ENCODE measurements around the gene DRD4. TPM values are rescaled to one million over a fixed set of nuclear protein-coding genes. Genes with fewer than 3 reads are reported as not detected.

Gene DRD4
- 0.37 and 0.40 TPM in 2 replicates for total RNA-seq (2013; cell fraction: nucleolus; rRNA removed)
- total RNA-seq (2014; rRNA removed) (not detected in 2 replicates), total RNA-seq (2014; rRNA removed; fragmentation: Illumina TruSeq; extraction: Trizol) (not detected in 2 replicates), total RNA-seq (2021) (0.24 TPM in 1 of 2 replicates, not detected in the other), polyA plus RNA-seq (2011; rRNA removed) (not detected in 2 replicates), polyA plus RNA-seq (2014; fragmentation: Illumina TruSeq; extraction: Trizol) (not detected in 2 replicates), polyA plus RNA-seq (2014; fragmentation: Nextera tagmentation; extraction: Ambion mirVana) (not detected), polyA plus RNA-seq (2014; rRNA removed) (not detected in 2 replicates), polyA plus RNA-seq (2016; fragmentation: Nextera tagmentation; extraction: Ambion mirVana) (not detected), polyA minus RNA-seq (2011; rRNA and poly(A)+ RNA removed) (not detected in 2 replicates), Bru-seq, nascent RNA (percentile 45 among the genes with signal in this experiment), BruChase-seq, experiment 1, labeled RNA remaining after a 6-hour chase (percentile 62 among the genes with signal in this experiment), BruChase-seq, experiment 2, labeled RNA remaining after a 2-hour chase (percentile 45 among the genes with signal in this experiment)
- not detected for polyA plus RNA-seq (2011; ENCODE audit: low read depth)
- not detected in 2 replicates for polyA plus RNA-seq (2011; cell fraction: cytosol; rRNA removed)
- polyA plus RNA-seq (2011; cell fraction: nucleus; rRNA removed), result 0.07 and 0.12 TPM in 2 replicates
- polyA plus RNA-seq (2012), result 0.08 and 0.26 TPM in 2 replicates
- not detected in 2 replicates for polyA minus RNA-seq (2011; cell fraction: cytosol; rRNA and poly(A)+ RNA removed)
- 0.29 TPM in 1 of 2 replicates, not detected in the other for polyA minus RNA-seq (2011; cell fraction: nucleus; rRNA and poly(A)+ RNA removed)
- long read RNA-seq, experiment 1, result 0 reads
- long read RNA-seq, experiment 2, result 0 reads

GRCh38 chr11:636511-637332, at the start of gene DRD4:
DRD4 (plus strand) TSS chr11:637269; CDS start chr11:637305, 36 bp downstream.
- in situ Hi-C loops (cut with MboI) (no loop called here), intact Hi-C loops (cut with micrococcal nuclease; ENCODE audit: unreplicated experiment) (no loop called here)
- no peaks in the 10 kb centered on the region for H3K79me2 ChIP-seq (ENCODE audit: control insufficient read depth, insufficient read depth, low read length)
- H3K4me3 ChIP-seq, result no peak within 1 kb of the TSS
- WGBS (ENCODE audit: insufficient coverage, insufficient replicate concordance, low lambda C conversion rate, missing lambda C conversion rate), result 54% methylated on average over 67 of the region's 100 CpGs
- H3K9me3 ChIP-seq (replicated peaks; ENCODE audit: control insufficient read depth, insufficient read depth, low read length), result no peaks in the 10 kb centered on the region
- H3K27me3 ChIP-seq (replicated peaks in 1 of 2; ENCODE audit: control insufficient read depth in 2 of 2, insufficient read depth in 2 of 2, low read length in 1 of 2), result peaks cover 0 to 5% of the 10 kb centered on the region in 2 experiments; a peak in 2 of 4 replicates
- POLR2A ChIA-PET, result no interaction called here
- no peak within 1 kb of the TSS for H3K27ac ChIP-seq (ENCODE audit: control insufficient read depth, insufficient read depth)
- no peak within 1 kb of the TSS for H2AFZ ChIP-seq (ENCODE audit: control insufficient read depth, low read depth, low read length)
- FAIRE-seq, result no peak
- H3K4me2 ChIP-seq (ENCODE audit: control insufficient read depth, insufficient read depth), result no peak within 1 kb of the TSS
- CTCF ChIA-PET, result no interaction called here
- no peaks in the 10 kb centered on the region for H3K4me1 ChIP-seq (ENCODE audit: control insufficient read depth, insufficient read depth, low read length)
- H3K36me3 ChIP-seq (ENCODE audit: control insufficient read depth in 2 of 2, insufficient read depth in 2 of 2, low read length in 1 of 2), result no peaks in the 10 kb centered on the region
- SMC1A ChIA-PET (ENCODE audit: uncharacterized antibody, unreplicated experiment), result no interaction called here
- DNase-seq (ENCODE audit: low read depth, low spot score), result no peak
- RAD21 ChIA-PET (ENCODE audit: unreplicated experiment), result no interaction called here
- no peaks in the 10 kb centered on the region for H4K20me1 ChIP-seq (ENCODE audit: control insufficient read depth, insufficient read depth)
- H3K9ac ChIP-seq (ENCODE audit: control insufficient read depth, insufficient read depth, low read length), result no peak within 1 kb of the TSS
- ATAC-seq, result peak; percentile 31
- TF ChIP-seq FOXM1 (IDR thresholded peaks at IDR 0.05; ENCODE audit: low read depth, low read length), result no peak
- TF ChIP-seq BACH1 (IDR thresholded peaks at IDR 0.05; ENCODE audit: borderline replicate concordance), result no peak
- no peak for TF ChIP-seq CBX5 (IDR thresholded peaks at IDR 0.05; ENCODE audit: low read depth)
- TF ChIP-seq MEF2A (IDR thresholded peaks at IDR 0.05; ENCODE audit: insufficient read depth, low read depth, low read length), result no peak
- TF ChIP-seq FOXK2 (IDR thresholded peaks at IDR 0.05), result no peak
- TF ChIP-seq ZNF217 (IDR thresholded peaks at IDR 0.05), result no peak
- TF ChIP-seq BCLAF1 (IDR thresholded peaks at IDR 0.05), result no peak
- no peak for TF ChIP-seq WRNIP1 (IDR thresholded peaks at IDR 0.05; ENCODE audit: borderline replicate concordance, low read depth, low read length)
- no peak for TF ChIP-seq BMI1 (IDR thresholded peaks at IDR 0.05; ENCODE audit: borderline replicate concordance)
- TF ChIP-seq, protein P1, sequence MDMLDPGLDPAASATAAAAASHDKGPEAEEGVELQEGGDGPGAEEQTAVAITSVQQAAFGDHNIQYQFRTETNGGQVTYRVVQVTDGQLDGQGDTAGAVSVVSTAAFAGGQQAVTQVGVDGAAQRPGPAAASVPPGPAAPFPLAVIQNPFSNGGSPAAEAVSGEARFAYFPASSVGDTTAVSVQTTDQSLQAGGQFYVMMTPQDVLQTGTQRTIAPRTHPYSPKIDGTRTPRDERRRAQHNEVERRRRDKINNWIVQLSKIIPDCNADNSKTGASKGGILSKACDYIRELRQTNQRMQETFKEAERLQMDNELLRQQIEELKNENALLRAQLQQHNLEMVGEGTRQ (IDR thresholded peaks at IDR 0.05; ENCODE audit: borderline replicate concordance, low read depth, low read length), result no peak
- TF ChIP-seq SMC3 (IDR thresholded peaks at IDR 0.05; ENCODE audit: borderline replicate concordance, low read length), result no peak
- TF ChIP-seq MTA2 (IDR thresholded peaks at IDR 0.05; ENCODE audit: low read depth), result no peak
- TF ChIP-seq CBX3 (IDR thresholded peaks at IDR 0.05; ENCODE audit: borderline replicate concordance, low read depth), result no peak
- no peak for TF ChIP-seq HDAC6 (IDR thresholded peaks at IDR 0.05; ENCODE audit: unreplicated experiment)
- no TSS peak for BruUV-seq (replicated peaks)
